ENCODE data around the gene NOPCHAP1.

DNA sequence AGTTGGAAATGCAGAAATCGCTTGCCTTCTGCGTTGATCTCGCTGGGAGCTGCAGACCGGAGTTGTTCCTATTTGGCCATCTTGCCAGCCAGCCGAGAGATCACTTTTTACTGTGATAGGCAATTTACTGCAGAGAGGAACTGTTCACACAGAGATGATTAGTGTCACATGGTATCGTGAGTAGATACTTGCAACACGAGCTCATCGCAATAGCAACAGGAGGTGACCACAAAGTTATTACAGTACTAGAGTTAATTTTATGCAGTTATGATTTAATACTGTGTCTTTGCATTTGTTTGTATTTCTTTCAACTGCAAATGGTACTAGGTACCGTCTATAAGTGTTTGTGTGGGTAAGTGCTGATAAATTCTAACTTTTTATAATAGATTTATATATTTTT is 27.8 kb downstream of the NOPCHAP1 start:
- TF ChIP-seq, protein P1, sequence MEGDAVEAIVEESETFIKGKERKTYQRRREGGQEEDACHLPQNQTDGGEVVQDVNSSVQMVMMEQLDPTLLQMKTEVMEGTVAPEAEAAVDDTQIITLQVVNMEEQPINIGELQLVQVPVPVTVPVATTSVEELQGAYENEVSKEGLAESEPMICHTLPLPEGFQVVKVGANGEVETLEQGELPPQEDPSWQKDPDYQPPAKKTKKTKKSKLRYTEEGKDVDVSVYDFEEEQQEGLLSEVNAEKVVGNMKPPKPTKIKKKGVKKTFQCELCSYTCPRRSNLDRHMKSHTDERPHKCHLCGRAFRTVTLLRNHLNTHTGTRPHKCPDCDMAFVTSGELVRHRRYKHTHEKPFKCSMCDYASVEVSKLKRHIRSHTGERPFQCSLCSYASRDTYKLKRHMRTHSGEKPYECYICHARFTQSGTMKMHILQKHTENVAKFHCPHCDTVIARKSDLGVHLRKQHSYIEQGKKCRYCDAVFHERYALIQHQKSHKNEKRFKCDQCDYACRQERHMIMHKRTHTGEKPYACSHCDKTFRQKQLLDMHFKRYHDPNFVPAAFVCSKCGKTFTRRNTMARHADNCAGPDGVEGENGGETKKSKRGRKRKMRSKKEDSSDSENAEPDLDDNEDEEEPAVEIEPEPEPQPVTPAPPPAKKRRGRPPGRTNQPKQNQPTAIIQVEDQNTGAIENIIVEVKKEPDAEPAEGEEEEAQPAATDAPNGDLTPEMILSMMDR (conservative IDR thresholded peaks at IDR 0.05) = no peak
- TF ChIP-seq ZFX (IDR thresholded peaks at IDR 0.05) = no peak
